GM18498 (cell line): ENCODE results near the gene MST1R.
"Not testable (repeated sequence)": the region's sequence is repeated elsewhere in the genome, so short reads cannot be mapped to it uniquely, and the experiment has no call there.

Source experiments
- ATAC-seq: cut with Tn5 transposase; IDR thresholded peaks from one replicate; pipeline ENCODE4 v1.9.1; 2021; ENCODE audit warnings: mild to moderate bottlenecking, moderate library complexity; ENCODE audit not compliant: unreplicated experiment

Gene MST1R

DNA sequence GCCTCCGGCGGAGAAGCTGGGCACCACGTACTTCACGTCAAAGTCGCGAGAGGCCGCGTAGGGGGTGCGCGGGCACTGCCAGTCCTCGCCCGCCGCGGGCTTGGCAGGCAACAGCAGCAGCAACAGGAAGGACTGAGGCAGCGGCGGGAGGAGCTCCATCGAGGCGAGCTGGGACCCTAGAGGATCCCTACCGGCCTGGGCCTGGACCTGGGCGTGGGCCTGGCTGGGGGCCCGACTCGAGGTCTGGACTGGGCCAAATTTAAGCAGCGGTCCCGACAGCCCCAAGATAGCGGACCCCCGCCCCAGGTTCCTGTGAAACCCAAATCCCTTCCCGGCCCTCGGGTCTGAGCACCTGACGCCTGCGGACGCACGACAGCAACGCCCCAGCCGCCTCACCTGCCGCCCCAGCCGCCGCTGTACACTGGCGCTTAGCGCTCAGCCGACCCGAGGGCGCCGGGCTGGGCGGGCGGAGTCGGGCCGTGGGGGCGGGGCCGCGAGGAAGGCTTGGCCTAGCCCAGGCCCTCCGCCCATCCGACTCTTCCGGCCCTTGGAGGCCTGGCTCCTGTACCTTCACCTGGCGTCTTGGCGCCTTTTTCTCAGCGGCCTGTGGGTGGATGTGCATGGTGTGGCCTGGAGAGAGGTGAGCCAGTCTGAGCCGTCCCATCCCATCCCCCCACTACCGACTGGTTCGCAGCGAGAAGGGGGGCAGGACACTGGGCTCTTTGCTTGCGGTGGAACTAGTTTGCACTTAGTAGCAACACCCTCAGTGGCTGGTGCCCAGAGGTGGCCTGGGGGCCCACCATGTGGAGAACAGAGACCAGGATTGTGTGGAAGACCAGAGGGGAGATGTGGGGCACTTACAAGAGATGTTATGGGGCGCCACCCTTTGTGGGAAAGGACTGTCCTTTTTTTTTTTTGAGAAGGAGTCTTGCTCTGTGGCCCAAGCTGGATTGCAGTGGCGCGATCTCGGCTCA lies at the start of gene MST1R:
MST1R (minus strand) TSS at position 423 of the 974 bp plus-strand sequence; CDS start at position 159, 264 bp downstream.
- peak; percentile 74 for ATAC-seq

DNA sequence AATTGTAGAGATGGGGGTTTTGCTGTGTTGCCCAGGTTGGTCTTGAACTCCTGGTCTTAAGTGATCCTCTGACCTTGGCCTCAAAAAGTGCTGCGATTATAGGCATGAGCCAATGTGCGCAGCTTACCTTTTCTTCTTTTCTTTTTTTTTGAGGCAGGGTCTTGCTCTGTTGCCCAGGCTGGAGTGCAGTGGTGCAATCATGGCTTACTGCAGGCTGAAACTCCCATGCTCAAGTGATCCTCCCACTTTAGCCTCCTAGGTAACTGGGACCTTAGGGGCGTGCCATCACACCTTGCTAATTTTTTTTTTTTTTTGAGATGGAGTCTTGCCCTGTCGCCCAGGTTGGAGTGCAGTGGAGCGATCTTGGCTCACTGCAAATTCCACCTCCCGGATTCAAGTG lies 49.3 kb upstream of the MST1R start:
- ATAC-seq = no peak

DNA sequence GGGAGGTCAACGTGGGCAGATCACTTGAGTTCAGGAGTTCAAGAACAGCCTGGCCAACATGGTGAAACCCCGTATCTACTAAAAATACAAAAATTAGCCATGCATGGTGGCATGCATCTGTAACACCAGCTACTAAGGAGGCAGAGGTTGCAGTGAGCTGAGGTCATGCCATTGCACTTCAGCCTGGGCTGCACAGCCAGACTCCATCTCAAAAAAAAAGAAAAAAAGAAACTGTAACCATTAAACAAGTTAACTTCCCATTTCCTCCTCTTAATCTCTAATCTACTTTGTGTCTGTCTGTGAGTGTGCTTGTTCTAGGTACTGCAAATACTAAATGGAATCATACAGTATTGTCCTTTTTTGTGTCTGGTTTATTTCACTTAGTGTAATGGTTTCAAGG lies 39.0 kb upstream of the MST1R start:
- ATAC-seq = no peak

GRCh38 chr3:49940667-49941249 lies 37.1 kb upstream of the MST1R start:
- ATAC-seq = no peak

GRCh38 chr3:49939858-49940666 lies 36.4 kb upstream of the MST1R start, which contains the start of gene RBM6:
Gene RBM6 (plus strand): TSS chr3:49940150. CDS start chr3:49962642, 22,492 bp downstream.
- ATAC-seq = peak; percentile 93

- no peak for ATAC-seq
Observed at GRCh38 chr3:49937090-49937489, 33.4 kb upstream of the MST1R start.

DNA sequence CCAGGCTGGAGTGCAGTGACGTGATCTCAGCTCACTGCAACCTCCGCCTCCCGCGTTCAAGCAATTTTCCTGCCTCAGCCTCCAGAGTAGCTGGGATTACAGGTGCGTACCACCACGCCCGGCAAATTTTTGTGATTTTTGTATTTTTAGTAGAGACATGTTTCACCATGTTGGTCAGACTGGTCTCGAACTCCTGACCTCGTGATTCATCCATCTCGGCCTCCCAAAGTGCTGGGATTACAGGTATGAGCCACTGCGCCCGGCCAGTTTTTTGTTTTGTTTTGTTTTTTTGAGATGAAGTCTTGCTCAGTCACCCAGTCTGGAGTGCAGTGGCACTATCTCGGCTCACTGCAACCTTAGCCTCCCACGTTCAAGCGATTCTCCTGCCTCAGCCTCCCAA lies 28.6 kb upstream of the MST1R start:
- ATAC-seq = not testable (repeated sequence)

DNA sequence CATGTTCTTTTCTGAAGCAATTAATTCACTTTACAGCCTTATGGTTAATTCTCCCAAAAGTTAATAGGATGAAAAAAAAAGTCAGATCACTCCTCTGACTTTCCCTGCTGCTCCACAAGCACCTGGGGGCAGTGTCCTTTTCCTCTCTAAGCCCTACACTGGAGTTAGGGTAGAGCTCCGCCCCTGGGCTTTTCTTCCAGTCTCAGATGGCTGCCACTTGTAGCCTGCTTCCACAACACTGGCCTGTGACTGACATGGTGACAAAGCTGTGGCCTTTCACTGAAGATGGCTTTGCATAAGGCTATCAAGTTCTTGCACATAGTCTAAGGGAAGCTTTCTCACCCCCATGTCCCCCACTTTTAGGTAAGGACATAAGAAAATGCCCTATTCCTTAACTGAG lies 27.2 kb upstream of the MST1R start:
- no peak for ATAC-seq

DNA sequence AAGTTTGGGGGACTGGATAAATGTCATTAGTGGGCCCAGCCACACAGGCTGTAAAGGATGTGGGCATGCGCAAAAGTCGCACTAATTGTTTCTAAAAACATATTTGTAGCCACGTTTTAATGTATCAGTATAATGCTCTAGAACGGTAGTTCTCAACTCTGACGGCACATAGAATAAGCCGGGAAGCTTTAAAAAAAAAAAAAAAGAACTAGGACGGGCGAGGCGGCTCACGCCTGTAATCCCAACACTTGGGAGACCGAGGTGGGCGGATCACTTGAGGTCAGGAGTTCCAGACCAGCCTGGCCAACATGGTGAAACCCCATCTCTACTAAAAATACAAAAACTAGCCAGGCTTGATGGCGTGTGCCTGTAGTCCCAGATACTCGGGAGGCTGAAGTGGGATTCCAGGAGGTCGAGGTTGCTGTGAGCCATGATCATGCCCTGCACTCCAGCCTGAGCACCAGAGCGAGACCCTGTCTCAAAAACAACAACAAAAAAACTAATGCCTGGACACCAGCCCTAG lies 26.6 kb upstream of the MST1R start:
- no peak for ATAC-seq

DNA sequence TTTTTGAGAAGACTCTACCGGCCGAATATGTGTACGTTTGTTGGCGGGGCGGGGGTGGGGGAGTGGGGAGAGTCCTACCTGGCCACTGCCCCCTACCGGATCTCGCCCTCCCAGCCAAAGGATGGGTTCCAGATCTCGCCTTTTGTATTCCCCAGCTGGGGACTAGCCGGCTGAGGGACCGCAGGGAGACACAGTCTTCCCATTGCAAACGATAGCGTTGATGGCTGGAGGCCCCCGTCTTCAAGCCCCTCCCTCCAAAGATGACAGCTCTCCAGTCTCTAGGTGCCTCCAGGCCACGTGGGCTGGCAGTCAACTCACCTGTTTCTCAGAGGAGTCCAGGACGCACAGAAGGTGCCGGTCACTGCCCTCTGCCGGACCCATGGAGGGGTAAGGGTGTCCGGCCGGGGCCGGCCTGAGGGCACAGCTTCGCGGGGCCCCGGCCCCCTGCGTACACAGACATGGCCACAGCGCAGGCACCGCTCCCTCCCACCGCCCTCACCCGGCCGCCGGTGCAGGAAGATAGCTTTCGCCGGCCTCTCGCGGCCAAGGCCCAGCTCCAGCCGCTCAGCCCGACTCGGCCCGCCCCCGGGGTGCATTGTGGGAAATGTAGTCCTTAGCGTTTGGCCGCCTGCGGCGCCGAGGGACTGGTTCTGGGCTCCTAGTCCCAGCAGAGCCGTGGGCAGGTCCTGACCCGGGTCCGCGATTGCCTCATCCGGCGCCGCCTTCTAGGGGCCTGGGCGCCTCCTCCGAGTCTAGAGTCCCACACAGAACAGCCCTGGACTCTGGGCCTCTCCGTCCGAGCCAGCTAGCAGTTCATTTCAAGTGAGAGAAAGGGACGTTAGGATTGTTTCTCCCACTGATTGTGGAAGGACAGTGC lies 25.9 kb upstream of the MST1R start, which contains the start of gene MON1A:
MON1A (minus strand) TSS at position 521 of the 877 bp plus-strand sequence. CDS start 16,465 bp downstream, outside the sequence.
- peak; percentile 87 for ATAC-seq

GRCh38 chr3:49928481-49929017 lies 24.9 kb upstream of the MST1R start:
- no peak for ATAC-seq

DNA sequence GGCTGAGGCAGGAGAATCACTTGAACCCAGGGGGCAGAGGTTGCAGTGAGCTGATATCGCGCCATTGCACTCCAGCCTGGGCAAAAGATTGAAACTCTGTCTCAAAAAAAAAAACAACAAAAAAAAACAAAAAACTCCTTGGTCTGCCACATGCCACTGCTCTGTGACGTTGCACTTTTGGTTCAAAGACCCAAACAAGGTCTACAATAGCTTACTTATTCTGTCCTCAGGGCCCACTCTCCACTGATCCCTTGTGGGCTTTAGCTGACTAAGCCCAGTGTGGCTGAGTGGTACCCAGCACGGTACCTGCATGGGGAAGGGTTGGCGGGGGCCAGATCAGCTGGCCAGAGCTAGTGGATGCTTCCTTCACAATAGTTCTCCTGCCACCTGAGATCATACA lies 24.1 kb upstream of the MST1R start:
- ATAC-seq = no peak

DNA sequence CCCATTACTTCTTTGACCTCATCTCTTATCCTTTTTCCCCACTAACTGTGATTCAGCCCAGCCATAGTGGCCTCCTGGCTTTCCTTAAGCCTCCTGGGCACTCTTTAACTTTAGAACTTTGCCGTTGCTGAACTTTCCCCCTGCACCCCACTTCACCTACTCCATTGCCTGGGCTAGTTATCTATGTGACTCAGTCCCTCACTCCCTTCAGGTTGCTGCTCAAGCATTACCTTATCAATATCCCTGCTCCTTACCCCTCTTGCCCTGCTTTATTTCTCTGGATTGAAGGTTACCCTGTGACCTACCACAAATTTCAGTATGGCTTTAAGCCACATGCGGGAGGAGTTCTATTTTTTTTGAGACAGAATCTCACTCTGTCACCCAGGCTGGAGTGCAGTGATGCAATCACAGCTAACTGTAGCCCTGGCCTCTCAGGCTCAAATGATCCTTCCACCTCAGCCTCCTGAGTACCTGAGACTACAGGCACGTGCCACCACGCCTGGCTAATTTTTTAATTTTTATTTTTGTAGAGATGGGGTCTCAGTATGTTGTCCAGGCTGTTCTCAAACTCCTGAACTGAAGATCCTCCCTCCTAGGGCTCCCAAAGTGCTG lies 22.6 kb upstream of the MST1R start:
- no peak for ATAC-seq

GRCh38 chr3:49925485-49925884 lies 21.8 kb upstream of the MST1R start:
- no peak for ATAC-seq

DNA sequence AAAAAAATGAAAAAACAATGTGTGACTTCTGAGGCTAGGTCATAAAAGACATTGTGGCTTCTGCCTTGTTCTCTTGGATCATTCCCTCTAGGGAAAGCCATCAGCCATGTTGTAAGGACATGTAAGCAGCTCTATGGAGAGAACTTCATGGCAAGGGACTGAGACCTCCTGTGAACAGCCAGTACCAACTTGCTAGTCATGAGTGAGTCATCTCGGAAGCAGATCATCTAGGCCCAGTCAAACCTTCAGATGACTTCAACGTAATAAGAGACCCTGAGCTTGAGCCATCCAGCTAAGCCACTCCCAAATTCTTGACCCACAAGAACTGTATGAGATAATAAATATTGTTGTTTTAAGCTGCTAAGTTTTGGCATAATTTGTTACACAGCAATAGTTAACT lies 21.0 kb upstream of the MST1R start:
- no peak for ATAC-seq

DNA sequence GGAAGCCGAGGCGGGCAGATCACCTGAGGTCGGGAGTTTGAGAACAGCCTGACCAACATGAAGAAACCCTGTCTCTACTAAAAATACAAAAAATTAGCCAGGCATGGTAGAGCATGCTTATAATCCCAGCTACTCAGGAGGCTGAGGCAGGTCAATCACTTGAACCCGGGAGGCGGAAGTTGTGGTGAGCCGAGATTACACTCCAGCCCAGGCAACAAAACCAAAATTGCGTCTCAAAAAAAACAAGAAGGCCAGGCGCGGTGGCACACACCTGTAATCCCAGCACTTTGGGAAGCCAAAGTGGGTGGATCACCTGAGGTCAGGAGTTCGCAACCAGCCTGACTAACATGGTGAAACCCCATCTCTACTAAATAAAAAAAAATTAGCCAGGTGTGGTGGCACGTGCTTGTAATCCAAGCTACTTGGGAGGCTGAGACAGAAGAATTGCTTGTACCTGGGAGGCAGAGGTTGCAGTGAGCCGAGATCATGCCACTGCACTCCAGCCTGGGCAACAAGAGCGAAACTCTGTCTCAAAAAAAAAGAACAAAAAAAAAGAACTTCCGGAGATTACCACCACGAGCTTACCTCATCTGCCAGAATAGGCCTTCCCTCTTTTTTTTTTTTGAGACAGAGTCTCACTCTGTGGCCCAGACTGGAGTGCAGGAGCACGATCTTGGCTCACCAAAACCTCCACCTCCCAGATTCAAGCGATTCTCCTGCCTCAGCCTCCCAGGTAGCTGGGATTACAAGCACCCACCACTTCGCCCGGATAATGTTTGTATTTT lies 14.3 kb upstream of the MST1R start:
- not testable (repeated sequence) for ATAC-seq

GRCh38 chr3:49916686-49917085 lies 13.0 kb upstream of the MST1R start:
- no peak for ATAC-seq

DNA sequence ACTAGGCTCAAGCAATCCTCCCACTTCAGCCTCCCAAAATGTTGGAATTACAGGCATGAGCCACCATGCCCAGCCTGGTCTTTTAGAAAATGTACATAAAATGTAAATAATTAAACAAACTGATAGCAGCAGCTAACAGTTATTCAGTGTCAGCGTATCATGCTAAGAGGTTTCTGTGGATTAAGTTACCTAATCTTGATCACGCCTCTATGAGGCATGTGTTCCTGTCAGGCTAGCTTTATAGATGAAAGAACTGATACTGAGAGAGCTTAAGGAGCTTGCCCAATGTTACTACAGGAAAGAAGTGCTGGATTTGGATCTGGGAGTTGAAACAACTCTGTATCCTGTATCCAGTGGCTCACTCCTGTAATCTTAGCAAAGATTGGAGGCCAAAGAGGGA lies 11.2 kb upstream of the MST1R start:
- no peak for ATAC-seq
